DND-41 (cell line): ENCODE results near the gene RNF157.

Source experiments
- CTCF ChIP-seq: IDR thresholded peaks from 2 replicates; pipeline ENCODE4 v1.5.1; 2012; ENCODE audit warnings: borderline replicate concordance, low read length, moderate library complexity, mild to moderate bottlenecking; ENCODE audit not compliant: poor library complexity, severe bottlenecking; ENCODE audit errors: extremely low read depth
- EZH2 ChIP-seq: IDR thresholded peaks from 3 replicates; pipeline ENCODE4 v1.6.1; 2012; ENCODE audit warnings: borderline replicate concordance, low read depth, mild to moderate bottlenecking, moderate library complexity, low read length, inconsistent platforms; ENCODE audit not compliant: severe bottlenecking

GRCh38 chr17:76139801-76140660 lies 100.3 kb downstream of the RNF157 start:
- TF ChIP-seq CTCF = no peak
- no peak for TF ChIP-seq EZH2
